Thoracic aorta (tissue), 2 donors: ENCODE results near the gene ITGA2. TPM values are rescaled to one million over a fixed set of nuclear protein-coding genes. Genes with fewer than 3 reads are reported as not detected.
A peak's percentile ranks its signal among the peaks of the same experiment; 100 is the strongest.

Source experiments
- ATAC-seq: fragments of 150-250 bp; one replicate; pipeline ENCODE4 v1.8.0; 2017; ENCODE audit warnings: low read depth; ENCODE audit not compliant: insufficient number of reproducible peaks, low FRiP score
- DNase-seq: peaks from one replicate; pipeline ENCODE4 v3.0.0-alpha.2; 2020; ENCODE audit warnings: low spot score
- H3K27ac ChIP-seq, 2 donors: fragments of 200-600 bp; sonication (generic); 1 replicate in 1 of 2; 2 replicates in 1 of 2; pipeline ENCODE4 v1.5.1; 2016; ENCODE audit warnings: mild to moderate bottlenecking in 2 of 2, moderate library complexity in 2 of 2
- H3K27me3 ChIP-seq: fragments of 200-600 bp; sonication (generic); replicated peaks from 2 replicates; pipeline ENCODE4 v1.6.0; 2016; ENCODE audit warnings: mild to moderate bottlenecking; ENCODE audit not compliant: insufficient read depth
- H3K36me3 ChIP-seq: fragments of 200-600 bp; sonication (generic); one replicate; pipeline ENCODE4 v1.5.1; 2016
- H3K4me1 ChIP-seq, 2 donors: fragments of 200-600 bp; sonication (generic); 1 replicate in 1 of 2; 2 replicates in 1 of 2; pipeline versions ENCODE4 v1.5.1 to v1.6.0; 2016; ENCODE audit warnings: low read depth in 2 of 2, mild to moderate bottlenecking in 1 of 2; ENCODE audit not compliant: control insufficient read depth in 1 of 2
- H3K4me3 ChIP-seq: fragments of 200-600 bp; sonication (generic); 2 replicates; pipeline ENCODE4 v1.5.1; 2016; ENCODE audit warnings: mild to moderate bottlenecking
- H3K9me3 ChIP-seq: fragments of 200-600 bp; sonication (generic); 2 replicates; pipeline ENCODE4 v1.5.1; 2016
- CTCF ChIP-seq: fragments of 200-600 bp; sonication (generic); IDR thresholded peaks from one replicate; pipeline ENCODE4 v1.5.1; 2019; ENCODE audit warnings: antibody characterized with exemption
- total RNA-seq, 2 donors: library from RNA; depleted of rRNA; stranded (reverse); fragments of >200 nt; gene quantifications; one replicate each; pipeline versions ENCODE4 v1.1.0 to v1.2.3, GENCODE V29; 2016

The ITGA2 gene
- total RNA-seq, 2 donors from 2014 or later, result 4.9 to 7.2 TPM

- no peak for DNase-seq
- Histone ChIP-seq H3K36me3 (no peaks in the 10 kb centered on the region), H3K27me3 (no peaks in the 10 kb centered on the region), H3K9me3 (no peaks in the 10 kb centered on the region), H3K4me1 (peaks cover 0 to 23% of the 10 kb centered on the region in 2 donors), H3K27ac (peak overlapping the region; percentile 6 to 38), H3K4me3 (no peak overlapping the region)
- ATAC-seq, result peak; percentile 70
- no peak for TF ChIP-seq CTCF
Measured at GRCh38 chr5:53031695-53032096, 42.5 kb downstream of the ITGA2 start.

GRCh38 chr5:53032188-53032587, 43.0 kb downstream of the ITGA2 start:
- Histone ChIP-seq H3K36me3 (no peaks in the 10 kb centered on the region), H3K4me1 (peaks cover 0 to 28% of the 10 kb centered on the region in 2 donors), H3K27ac (peak overlapping the region in 1 of 2 donors; percentile 6), H3K27me3 (no peaks in the 10 kb centered on the region), H3K9me3 (no peaks in the 10 kb centered on the region), H3K4me3 (no peak overlapping the region)
- TF ChIP-seq CTCF, result no peak
- ATAC-seq, result no peak
- no peak for DNase-seq

GRCh38 chr5:53034832-53035231, 45.7 kb downstream of the ITGA2 start:
- Histone ChIP-seq H3K36me3 (no peaks in the 10 kb centered on the region), H3K27ac (no peak overlapping the region), H3K4me3 (no peak overlapping the region), H3K9me3 (no peaks in the 10 kb centered on the region), H3K4me1 (peaks cover 0 to 29% of the 10 kb centered on the region in 2 donors), H3K27me3 (no peaks in the 10 kb centered on the region)
- no peak for TF ChIP-seq CTCF
- ATAC-seq (no peak), DNase-seq (no peak)

GRCh38 chr5:53035868-53036381, 46.8 kb downstream of the ITGA2 start:
- no peak for ATAC-seq
- Histone ChIP-seq H3K27me3 (no peaks in the 10 kb centered on the region), H3K27ac (no peak overlapping the region), H3K9me3 (no peaks in the 10 kb centered on the region), H3K36me3 (no peaks in the 10 kb centered on the region), H3K4me3 (no peak overlapping the region), H3K4me1 (peaks cover 0 to 23% of the 10 kb centered on the region in 2 donors)
- no peak for TF ChIP-seq CTCF
- DNase-seq, result no peak

- no peaks in the 10 kb centered on the region for H3K9me3 ChIP-seq
- ATAC-seq, result no peak
- DNase-seq, result no peak
- no peaks in the 10 kb centered on the region for H3K27me3 ChIP-seq
- TF ChIP-seq CTCF, result no peak
- no peak overlapping the region for H3K4me3 ChIP-seq
- H3K4me1 ChIP-seq, result peaks cover 0 to 15% of the 10 kb centered on the region in 2 donors
- H3K36me3 ChIP-seq, result no peaks in the 10 kb centered on the region
- no peak overlapping the region for H3K27ac ChIP-seq
Measured at GRCh38 chr5:53037141-53037859, 48.1 kb downstream of the ITGA2 start.
